NT2/D1 (cell line): ENCODE data around the gene KRT39.

Experiments
- SUZ12 ChIP-seq: IDR thresholded peaks from 2 replicates; pipeline ENCODE4 v1.6.1; 2011; ENCODE audit not compliant: insufficient read length, insufficient read depth; ENCODE audit errors: extremely low read depth
- YY1 ChIP-seq: IDR thresholded peaks from 2 replicates; pipeline ENCODE4 v1.6.1; 2011; ENCODE audit not compliant: insufficient read length, insufficient read depth
- ZNF274 ChIP-seq: IDR thresholded peaks from 2 replicates; pipeline ENCODE4 v1.6.1; 2011; ENCODE audit warnings: mild to moderate bottlenecking, low read depth, low read length

GRCh38 chr17:41013181-41013580 lies 46.4 kb upstream of the KRT39 start:
- TF ChIP-seq SUZ12 (no peak), YY1 (no peak), ZNF274 (no peak)
